IMR-90 (cell line): ENCODE measurements around the gene ECM2. TPM values are rescaled to one million over a fixed set of nuclear protein-coding genes. Genes with fewer than 3 reads are reported as not detected.

Experiments used
- ATAC-seq: fragments of 200-7000 bp; cut with Tn5 transposase; 2 replicates; pipeline ENCODE4 v1.9.1; 2020; ENCODE audit warnings: low read depth, mild to moderate bottlenecking, moderate library complexity
- BruUV-seq: library from RNA; stranded (reverse); fragments of 400-500 nt; replicated peaks from 2 replicates; lab custom pipeline; 2021; lab: Mats Ljungman, UMichigan
- CTCF ChIA-PET: fragments of 300-600 bp; formaldehyde crosslinking; extraction: SDS; loops from one replicate; lab custom pipeline; 2021; ENCODE audit warnings: antibody characterized with exemption; lab: Yijun Ruan, JAX
- POLR2A ChIA-PET: fragments of 300-600 bp; sonication (Branson Sonifier 250); formaldehyde crosslinking; loops from one replicate; lab custom pipeline; 2022; ENCODE audit warnings: antibody characterized with exemption; ENCODE audit not compliant: unreplicated experiment; lab: Charles Lee
- DNase-seq: peaks from one replicate; pipeline ENCODE4 v3.0.0; 2013
- H2AFZ ChIP-seq: replicated peaks from 2 replicates; pipeline ENCODE3; 2013; ENCODE audit warnings: low read length, mild to moderate bottlenecking; ENCODE audit not compliant: poor library complexity
- H2AK5ac ChIP-seq: 2 replicates; pipeline ENCODE4 v1.6.1; 2013; ENCODE audit warnings: low read depth, low read length, inconsistent platforms
- H2AK9ac ChIP-seq: replicated peaks from 2 replicates; pipeline ENCODE3; 2013; ENCODE audit warnings: mild to moderate bottlenecking, low read depth, low read length, moderate library complexity; ENCODE audit not compliant: poor library complexity
- H2BK120ac ChIP-seq: 2 replicates; pipeline ENCODE4 v1.6.1; 2013; ENCODE audit warnings: low read depth, low read length, inconsistent platforms
- H2BK15ac ChIP-seq: 3 replicates; pipeline ENCODE4 v1.6.1; 2013; ENCODE audit warnings: low read depth, low read length, inconsistent platforms
- H2BK20ac ChIP-seq: 2 replicates; pipeline ENCODE4 v1.6.1; 2013; ENCODE audit warnings: low read depth, mild to moderate bottlenecking, inconsistent platforms, low read length, moderate library complexity
- H2BK5ac ChIP-seq: 2 replicates; pipeline ENCODE4 v1.6.1; 2013; ENCODE audit warnings: mild to moderate bottlenecking, low read depth, low read length, inconsistent platforms; ENCODE audit not compliant: poor library complexity, severe bottlenecking
- H3K14ac ChIP-seq: replicated peaks from 2 replicates; pipeline ENCODE4 v1.6.1; 2013; ENCODE audit warnings: low read depth, low read length, inconsistent platforms
- H3K18ac ChIP-seq: 2 replicates; pipeline ENCODE4 v1.6.1; 2013; ENCODE audit warnings: low read depth, low read length, control low read depth
- H3K23ac ChIP-seq: 2 replicates; pipeline ENCODE4 v1.6.1; 2013; ENCODE audit warnings: low read depth, low read length, inconsistent platforms
- H3K27ac ChIP-seq: 2 replicates; pipeline ENCODE4 v1.5.1; 2013; ENCODE audit warnings: mild to moderate bottlenecking, control low read depth, low read length; ENCODE audit not compliant: insufficient read depth
- H3K27me3 ChIP-seq: 2 replicates; pipeline ENCODE4 v1.6.1; 2013; ENCODE audit warnings: low read length; ENCODE audit not compliant: control insufficient read depth, insufficient read depth
- H3K36me3 ChIP-seq: 2 replicates; pipeline ENCODE4 v1.6.1; 2013; ENCODE audit warnings: low read length, mixed read lengths; ENCODE audit not compliant: control insufficient read depth, insufficient read depth
- H3K4ac ChIP-seq: 2 replicates; pipeline ENCODE4 v1.6.1; 2013; ENCODE audit warnings: low read depth, low read length, inconsistent platforms
- H3K4me1 ChIP-seq: 2 replicates; pipeline ENCODE4 v1.6.1; 2013; ENCODE audit warnings: low read length, mixed read lengths; ENCODE audit not compliant: control insufficient read depth, insufficient read depth
- H3K4me2 ChIP-seq: 2 replicates; pipeline ENCODE4 v1.6.1; 2013; ENCODE audit warnings: low read depth, mild to moderate bottlenecking, control low read depth, low read length, moderate library complexity
- H3K4me3 ChIP-seq: 2 replicates; pipeline ENCODE4 v1.5.1; 2013; ENCODE audit warnings: low read depth, mild to moderate bottlenecking, control low read depth, low read length, moderate library complexity; ENCODE audit not compliant: insufficient read depth
- H3K56ac ChIP-seq: 2 replicates; pipeline ENCODE4 v1.6.1; 2013; ENCODE audit warnings: low read length, inconsistent platforms; ENCODE audit not compliant: insufficient read depth; ENCODE audit errors: extremely low read depth
- H3K79me1 ChIP-seq, 2 experiments: 2 replicates each; pipeline ENCODE4 v1.6.1; 2013; ENCODE audit warnings: low read length in 2 of 2, inconsistent platforms in 1 of 2, low read depth in 1 of 2
- H3K9ac ChIP-seq: 2 replicates; pipeline ENCODE4 v1.6.1; 2013; ENCODE audit warnings: low read depth, low read length, control low read depth
- H3K9me1 ChIP-seq: 2 replicates; pipeline ENCODE4 v1.6.1; 2013; ENCODE audit warnings: low read length, inconsistent platforms; ENCODE audit not compliant: insufficient read depth
- H3K9me3 ChIP-seq: 2 replicates; pipeline ENCODE4 v1.6.1; 2013; ENCODE audit warnings: low read length; ENCODE audit not compliant: control insufficient read depth, insufficient read depth
- H4K20me1 ChIP-seq: 2 replicates; pipeline ENCODE4 v1.6.1; 2013; ENCODE audit warnings: low read length, inconsistent platforms; ENCODE audit not compliant: insufficient read depth
- H4K5ac ChIP-seq: 2 replicates; pipeline ENCODE4 v1.6.1; 2013; ENCODE audit warnings: mild to moderate bottlenecking, low read depth, low read length, control low read depth
- H4K8ac ChIP-seq, 2 experiments: 2 replicates each; pipeline ENCODE4 v1.6.1; 2013; ENCODE audit warnings: low read depth in 2 of 2, low read length in 2 of 2, control low read depth in 1 of 2, inconsistent platforms in 1 of 2
- H4K91ac ChIP-seq: 2 replicates; pipeline ENCODE4 v1.6.1; 2013; ENCODE audit warnings: low read depth, low read length, inconsistent platforms; ENCODE audit not compliant: insufficient read depth
- BHLHE40 ChIP-seq: fragments of 150-350 bp; IDR thresholded peaks from 2 replicates; pipeline ENCODE4 v1.6.1; 2016; ENCODE audit warnings: mild to moderate bottlenecking, low read depth, low read length
- CEBPB ChIP-seq: IDR thresholded peaks from 2 replicates; pipeline ENCODE4 v1.6.1; 2012; ENCODE audit warnings: low read depth, low read length, improper control_type of control experiment
- CHD1 ChIP-seq: IDR thresholded peaks from 2 replicates; pipeline ENCODE4 v1.6.1; 2012; ENCODE audit warnings: low read depth, low read length, improper control_type of control experiment
- MAFK ChIP-seq: IDR thresholded peaks from 2 replicates; pipeline ENCODE4 v1.6.1; 2012; ENCODE audit warnings: low read depth, low read length, improper control_type of control experiment
- MAZ ChIP-seq: IDR thresholded peaks from 2 replicates; pipeline ENCODE4 v1.6.1; 2012; ENCODE audit warnings: low read depth, mild to moderate bottlenecking, low read length, improper control_type of control experiment, moderate library complexity, borderline replicate concordance
- MXI1 ChIP-seq: IDR thresholded peaks from 2 replicates; pipeline ENCODE4 v1.6.1; 2012; ENCODE audit warnings: low read depth, mild to moderate bottlenecking, low read length, moderate library complexity, borderline replicate concordance
- POLR2A ChIP-seq: IDR thresholded peaks from 2 replicates; pipeline ENCODE4 v1.6.1; 2012; ENCODE audit warnings: mild to moderate bottlenecking, low read depth, low read length
- RAD21 ChIP-seq: IDR thresholded peaks from 2 replicates; pipeline ENCODE4 v1.6.1; 2012; ENCODE audit warnings: low read length, improper control_type of control experiment
- RCOR1 ChIP-seq: IDR thresholded peaks from 2 replicates; pipeline ENCODE4 v1.6.1; 2012; ENCODE audit warnings: mild to moderate bottlenecking, low read length, improper control_type of control experiment; ENCODE audit not compliant: insufficient replicate concordance
- RFX5 ChIP-seq: IDR thresholded peaks from 2 replicates; pipeline ENCODE4 v1.8.0; 2012; ENCODE audit warnings: low read depth, mild to moderate bottlenecking, low read length, moderate library complexity
- WGBS, 2 experiments: methylation state at CpG; one replicate each; pipeline versions ENCODE4 v1.1.5 to v1.1.7; 2013; ENCODE audit warnings: missing lambda C conversion rate in 2 of 2; ENCODE audit not compliant: insufficient read length in 1 of 2; ENCODE audit errors: extremely low coverage in 2 of 2; 5-methylcytosine and 5-hydroxymethylcytosine counted together
- dilution Hi-C: fragments of 300-500 bp; cut with HindIII; formaldehyde crosslinking; loops from one replicate; pipeline ENCODE4 v1.14.3; 2018; ENCODE audit warnings: low sequenced_read_pairs; ENCODE audit not compliant: unreplicated experiment
- in situ Hi-C: fragments of 300-500 bp; cut with MboI; formaldehyde crosslinking; loops from 3 replicates; pipeline ENCODE4 v1.14.3; 2019; ENCODE audit warnings: low sequenced_read_pairs, inconsistent platforms, mixed read lengths
- intact Hi-C: fragments of 100-400 bp; cut with micrococcal nuclease; formaldehyde crosslinking; loops from 2 replicates; pipeline ENCODE4 v1.10.0; 2022
- polyA plus RNA-seq, 3 experiments: library from polyadenylated mRNA; depleted of rRNA; stranded (reverse); fragments of >200 nt; gene quantifications; 2 replicates each; pipeline ENCODE4 v1.2.3, GENCODE V29; 2012; ENCODE audit warnings: low replicate concordance in 1 of 3
- total RNA-seq: library from RNA; depleted of rRNA; stranded (reverse); fragments of >200 nt; gene quantifications from 2 replicates; pipeline ENCODE4 v1.2.3, GENCODE V29; 2012
- TF ChIP-seq, protein P1 (sequence below): fragments of 150-350 bp; IDR thresholded peaks from 2 replicates; pipeline ENCODE4 v1.6.1; 2016; ENCODE audit warnings: low read depth, mild to moderate bottlenecking, low read length, moderate library complexity, borderline replicate concordance
- TF ChIP-seq, protein P2 (sequence below): fragments of 150-350 bp; IDR thresholded peaks from 2 replicates; pipeline ENCODE4 v1.6.1; 2017; ENCODE audit warnings: mild to moderate bottlenecking, antibody characterized with exemption, low read length, low read depth
- TF ChIP-seq, protein P3 (sequence below): conservative IDR thresholded peaks from 2 replicates; pipeline ENCODE4 v1.5.1; 2012; ENCODE audit warnings: mild to moderate bottlenecking, low read depth, low read length, improper control_type of control experiment

Gene ECM2
- total and polyA plus RNA-seq, 2 of the 4 experiments (the other 2 are of a cell fraction): 0.26 to 0.36 TPM

DNA sequence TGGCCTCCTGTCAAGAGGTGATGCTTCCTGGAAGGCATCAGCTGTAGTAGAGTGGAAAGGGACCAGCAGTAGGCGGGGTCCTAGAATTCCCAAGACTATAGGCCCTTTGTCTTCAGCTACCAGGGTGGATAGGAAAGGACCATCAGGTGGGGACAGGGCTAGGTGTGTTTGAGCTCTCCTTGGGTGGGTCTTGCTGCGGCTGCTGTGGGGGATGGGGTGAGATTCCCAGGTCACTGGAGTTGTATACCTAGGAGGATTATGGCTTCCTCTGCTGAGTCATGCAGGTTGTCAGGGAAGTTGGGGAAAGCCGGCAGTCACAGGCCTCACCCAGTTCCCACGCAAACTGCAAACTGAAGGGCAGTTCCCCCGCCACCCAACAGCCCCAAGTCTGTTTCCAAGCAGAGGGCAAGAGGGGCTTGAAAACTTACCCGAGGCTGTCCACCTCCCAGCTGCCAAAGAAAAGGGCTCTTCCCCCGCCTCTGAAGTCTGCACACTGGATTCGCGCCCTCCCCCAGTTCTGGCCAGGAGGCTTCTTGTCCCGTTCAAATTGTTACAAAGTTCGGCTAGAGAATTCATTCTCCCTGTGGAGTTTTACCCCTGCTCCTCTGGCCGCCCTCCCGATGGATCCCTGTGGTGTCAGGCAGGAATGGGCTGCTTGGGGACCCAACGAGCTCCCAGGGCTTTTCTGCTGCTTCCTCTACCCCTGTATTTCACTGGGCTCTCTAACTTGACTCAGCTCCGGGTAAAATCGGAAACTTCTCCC is 23.0 kb upstream of the ECM2 start:
- H3K27ac ChIP-seq: no peak overlapping the region
- DNase-seq: no peak
- no TSS peak for BruUV-seq
- ChIA-PET CTCF (no interaction called here), POLR2A (no interaction called here)
- H3K4me2 ChIP-seq: no peak overlapping the region
- H2AK5ac ChIP-seq: no peak overlapping the region
- no CpG with 5 or more reads among the region's 16 CpGs for WGBS, 2 experiments
- no peak overlapping the region for H2BK5ac ChIP-seq
- H3K4ac ChIP-seq: no peak overlapping the region
- no peak overlapping the region for H3K23ac ChIP-seq
- no peaks in the 10 kb centered on the region; the same call in 1 of the 2 replicates for H3K27me3 ChIP-seq
- H3K9me1 ChIP-seq: peaks cover 5% of the 10 kb centered on the region
- dilution Hi-C loops (no loop called here), in situ Hi-C loops (no loop called here), intact Hi-C loops (no loop called here)
- no peak overlapping the region for H2BK120ac ChIP-seq
- H3K4me3 ChIP-seq: no peak overlapping the region
- no peak for ATAC-seq
- no peak overlapping the region for H3K14ac ChIP-seq
- no peaks in the 10 kb centered on the region for H3K36me3 ChIP-seq
- H3K9me3 ChIP-seq: no peaks in the 10 kb centered on the region
- H3K56ac ChIP-seq: no peak overlapping the region
- H2AK9ac ChIP-seq: no peak overlapping the region
- H3K18ac ChIP-seq: no peak overlapping the region
- H4K91ac ChIP-seq: no peak overlapping the region
- no peaks in the 10 kb centered on the region; the same call in 1 of the 2 replicates for H4K20me1 ChIP-seq
- no peak overlapping the region for H2BK20ac ChIP-seq
- H2BK15ac ChIP-seq: no peak overlapping the region
- H3K9ac ChIP-seq: no peak overlapping the region
- no peak overlapping the region for H4K5ac ChIP-seq
- no peak overlapping the region for H4K8ac ChIP-seq
- peaks cover 10% of the 10 kb centered on the region for H3K4me1 ChIP-seq
- H3K79me1 ChIP-seq: no peaks in the 10 kb centered on the region
- no peak for TF ChIP-seq RFX5
- no peak for TF ChIP-seq RCOR1
- no peak for TF ChIP-seq POLR2A
- TF ChIP-seq MXI1: no peak
- no peak for TF ChIP-seq BHLHE40
- no peak for TF ChIP-seq MAFK
- TF ChIP-seq, protein P1, sequence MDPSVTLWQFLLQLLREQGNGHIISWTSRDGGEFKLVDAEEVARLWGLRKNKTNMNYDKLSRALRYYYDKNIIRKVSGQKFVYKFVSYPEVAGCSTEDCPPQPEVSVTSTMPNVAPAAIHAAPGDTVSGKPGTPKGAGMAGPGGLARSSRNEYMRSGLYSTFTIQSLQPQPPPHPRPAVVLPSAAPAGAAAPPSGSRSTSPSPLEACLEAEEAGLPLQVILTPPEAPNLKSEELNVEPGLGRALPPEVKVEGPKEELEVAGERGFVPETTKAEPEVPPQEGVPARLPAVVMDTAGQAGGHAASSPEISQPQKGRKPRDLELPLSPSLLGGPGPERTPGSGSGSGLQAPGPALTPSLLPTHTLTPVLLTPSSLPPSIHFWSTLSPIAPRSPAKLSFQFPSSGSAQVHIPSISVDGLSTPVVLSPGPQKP: no peak
- TF ChIP-seq, protein P2, sequence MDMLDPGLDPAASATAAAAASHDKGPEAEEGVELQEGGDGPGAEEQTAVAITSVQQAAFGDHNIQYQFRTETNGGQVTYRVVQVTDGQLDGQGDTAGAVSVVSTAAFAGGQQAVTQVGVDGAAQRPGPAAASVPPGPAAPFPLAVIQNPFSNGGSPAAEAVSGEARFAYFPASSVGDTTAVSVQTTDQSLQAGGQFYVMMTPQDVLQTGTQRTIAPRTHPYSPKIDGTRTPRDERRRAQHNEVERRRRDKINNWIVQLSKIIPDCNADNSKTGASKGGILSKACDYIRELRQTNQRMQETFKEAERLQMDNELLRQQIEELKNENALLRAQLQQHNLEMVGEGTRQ: no peak
- TF ChIP-seq CHD1: no peak
- TF ChIP-seq RAD21: no peak
- no peak for TF ChIP-seq CEBPB
- no peak for TF ChIP-seq MAZ
- TF ChIP-seq, protein P3, sequence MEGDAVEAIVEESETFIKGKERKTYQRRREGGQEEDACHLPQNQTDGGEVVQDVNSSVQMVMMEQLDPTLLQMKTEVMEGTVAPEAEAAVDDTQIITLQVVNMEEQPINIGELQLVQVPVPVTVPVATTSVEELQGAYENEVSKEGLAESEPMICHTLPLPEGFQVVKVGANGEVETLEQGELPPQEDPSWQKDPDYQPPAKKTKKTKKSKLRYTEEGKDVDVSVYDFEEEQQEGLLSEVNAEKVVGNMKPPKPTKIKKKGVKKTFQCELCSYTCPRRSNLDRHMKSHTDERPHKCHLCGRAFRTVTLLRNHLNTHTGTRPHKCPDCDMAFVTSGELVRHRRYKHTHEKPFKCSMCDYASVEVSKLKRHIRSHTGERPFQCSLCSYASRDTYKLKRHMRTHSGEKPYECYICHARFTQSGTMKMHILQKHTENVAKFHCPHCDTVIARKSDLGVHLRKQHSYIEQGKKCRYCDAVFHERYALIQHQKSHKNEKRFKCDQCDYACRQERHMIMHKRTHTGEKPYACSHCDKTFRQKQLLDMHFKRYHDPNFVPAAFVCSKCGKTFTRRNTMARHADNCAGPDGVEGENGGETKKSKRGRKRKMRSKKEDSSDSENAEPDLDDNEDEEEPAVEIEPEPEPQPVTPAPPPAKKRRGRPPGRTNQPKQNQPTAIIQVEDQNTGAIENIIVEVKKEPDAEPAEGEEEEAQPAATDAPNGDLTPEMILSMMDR: no peak
- H2AFZ ChIP-seq: no peak overlapping the region
